Measurements from ENCODE around the gene NMU. TPM values are rescaled to one million over a fixed set of nuclear protein-coding genes. Genes with fewer than 3 reads are reported as not detected.

Gene NMU
- total and polyA plus RNA-seq, 10 of the 15 experiments (the other 5 are each of a cell fraction or from before 2014, with no cell fraction given): 0.33 TPM; not detected in 9

DNA sequence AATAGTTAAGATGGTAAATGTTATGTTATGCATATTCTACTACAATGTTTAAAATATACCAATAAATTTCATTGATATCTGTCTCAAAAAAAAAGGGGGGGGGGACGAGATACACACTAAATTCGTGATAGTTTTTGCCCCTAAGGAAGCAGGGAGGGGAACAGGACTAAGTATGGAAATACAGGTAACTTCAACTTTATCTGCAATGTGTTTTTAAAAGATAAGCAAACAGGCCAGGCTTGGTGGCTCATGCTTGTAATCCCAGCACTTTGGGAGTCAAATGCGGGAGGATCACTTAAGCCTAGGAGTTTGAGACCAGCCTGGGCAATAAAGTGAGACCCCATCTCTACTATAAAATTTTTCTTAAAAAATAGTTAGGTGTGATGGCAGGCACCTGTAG, 76.0 kb downstream of the NMU start:
- in situ Hi-C loops (cut with MboI) (loop anchor here (25.0 kb wide), 1 partner anchor 1248 kb away; no protein-coding TSS in a partner anchor), intact Hi-C loops (cut with micrococcal nuclease; ENCODE audit: unreplicated experiment) (no loop called here)
- Histone ChIP-seq H3K9ac (ENCODE audit: control insufficient read depth, insufficient read depth, low read length) (no peak overlapping the region), H3K27ac (ENCODE audit: control insufficient read depth, insufficient read depth) (no peak overlapping the region), H3K36me3 (ENCODE audit: control insufficient read depth in 2 of 2, insufficient read depth in 2 of 2, low read length in 1 of 2) (no peaks in the 10 kb centered on the region), H3K4me2 (ENCODE audit: control insufficient read depth, insufficient read depth) (no peak overlapping the region), H3K9me3 (replicated peaks; ENCODE audit: control insufficient read depth, insufficient read depth, low read length) (no peaks in the 10 kb centered on the region), H2AFZ (ENCODE audit: control insufficient read depth, low read depth, low read length) (no peak overlapping the region), H3K4me3 (no peak overlapping the region), H3K4me1 (ENCODE audit: control insufficient read depth, insufficient read depth, low read length) (peaks cover 9% of the 10 kb centered on the region; the same call in 1 of the 2 replicates), H4K20me1 (ENCODE audit: control insufficient read depth, insufficient read depth) (no peaks in the 10 kb centered on the region), H3K79me2 (ENCODE audit: control insufficient read depth, insufficient read depth, low read length) (no peaks in the 10 kb centered on the region), H3K27me3 (replicated peaks in 1 of 2; ENCODE audit: control insufficient read depth in 2 of 2, insufficient read depth in 2 of 2, low read length in 1 of 2) (no peaks in the 10 kb centered on the region)
- POLR2A ChIA-PET: no interaction called here
- ATAC-seq (no peak), FAIRE-seq (no peak), DNase-seq (ENCODE audit: low read depth, low spot score) (no peak)
- BruUV-seq (replicated peaks): no TSS peak
- WGBS (ENCODE audit: insufficient coverage, insufficient replicate concordance, low lambda C conversion rate, missing lambda C conversion rate): 37% methylated on average over 3 of the region's 3 CpGs
- RAD21 ChIA-PET (ENCODE audit: unreplicated experiment): no interaction called here
- TF ChIP-seq MTA3 (IDR thresholded peaks at IDR 0.05; ENCODE audit: borderline replicate concordance, low read length) (no peak), NBN (IDR thresholded peaks at IDR 0.05) (no peak), EP300 (IDR thresholded peaks at IDR 0.05; ENCODE audit: borderline replicate concordance in 1 of 2, control insufficient read depth in 1 of 2, low read depth in 2 of 2, low read length in 2 of 2) (no peak), BMI1 (IDR thresholded peaks at IDR 0.05; ENCODE audit: borderline replicate concordance) (no peak), CHD1 (IDR thresholded peaks at IDR 0.05; ENCODE audit: low read depth, low read length) (no peak), ZNF622 (IDR thresholded peaks at IDR 0.05) (no peak), MYB (IDR thresholded peaks at IDR 0.05; ENCODE audit: borderline replicate concordance, low read depth, low read length) (no peak), ATF7 (IDR thresholded peaks at IDR 0.05; ENCODE audit: low read depth) (no peak)
- TF ChIP-seq, protein P1, sequence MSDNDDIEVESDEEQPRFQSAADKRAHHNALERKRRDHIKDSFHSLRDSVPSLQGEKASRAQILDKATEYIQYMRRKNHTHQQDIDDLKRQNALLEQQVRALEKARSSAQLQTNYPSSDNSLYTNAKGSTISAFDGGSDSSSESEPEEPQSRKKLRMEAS (IDR thresholded peaks at IDR 0.05; ENCODE audit: low read depth, low read length): no peak
- TF ChIP-seq, protein P2, sequence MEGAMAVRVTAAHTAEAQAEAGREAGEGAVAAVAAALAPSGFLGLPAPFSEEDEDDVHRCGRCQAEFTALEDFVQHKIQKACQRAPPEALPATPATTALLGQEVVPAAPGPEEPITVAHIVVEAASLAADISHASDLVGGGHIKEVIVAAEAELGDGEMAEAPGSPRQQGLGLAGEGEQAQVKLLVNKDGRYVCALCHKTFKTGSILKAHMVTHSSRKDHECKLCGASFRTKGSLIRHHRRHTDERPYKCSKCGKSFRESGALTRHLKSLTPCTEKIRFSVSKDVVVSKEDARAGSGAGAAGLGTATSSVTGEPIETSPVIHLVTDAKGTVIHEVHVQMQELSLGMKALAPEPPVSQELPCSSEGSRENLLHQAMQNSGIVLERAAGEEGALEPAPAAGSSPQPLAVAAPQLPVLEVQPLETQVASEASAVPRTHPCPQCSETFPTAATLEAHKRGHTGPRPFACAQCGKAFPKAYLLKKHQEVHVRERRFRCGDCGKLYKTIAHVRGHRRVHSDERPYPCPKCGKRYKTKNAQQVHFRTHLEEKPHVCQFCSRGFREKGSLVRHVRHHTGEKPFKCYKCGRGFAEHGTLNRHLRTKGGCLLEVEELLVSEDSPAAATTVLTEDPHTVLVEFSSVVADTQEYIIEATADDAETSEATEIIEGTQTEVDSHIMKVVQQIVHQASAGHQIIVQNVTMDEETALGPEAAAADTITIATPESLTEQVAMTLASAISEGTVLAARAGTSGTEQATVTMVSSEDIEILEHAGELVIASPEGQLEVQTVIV (IDR thresholded peaks at IDR 0.05; ENCODE audit: borderline replicate concordance, partially characterized antibody): no peak
- CTCF ChIA-PET: interaction anchor here (1.3 kb wide), 1 partner anchor 165 kb away, joined by 3 read pairs; the partner anchor contains the start of gene TMEM165
- SMC1A ChIA-PET (ENCODE audit: uncharacterized antibody, unreplicated experiment): interaction anchor here (1.3 kb wide), 1 partner anchor 10 kb away, joined by 4 read pairs; no protein-coding TSS in a partner anchor

All from GM12878 (cell line).